ENCODE results near the gene ITGA2. TPM values are rescaled to one million over a fixed set of nuclear protein-coding genes. Genes with fewer than 3 reads are reported as not detected.

Gene ITGA2
- total RNA-seq, 1 donor from 2014 or later = 13.0 TPM

Other genes with a start within 250 kb of the ITGA2 start
- 67.1 TPM for gene ITGA1, start 201.4 kb upstream of the ITGA2 start, total RNA-seq
- gene PELO, start 201.4 kb upstream of the ITGA2 start, total RNA-seq = 41.6 TPM
- gene MOCS2, start 120.4 kb downstream of the ITGA2 start, total RNA-seq = 42.8 TPM